GM21360 (cell line): ENCODE data around the gene GALNT8.
"Not testable (repeated sequence)": the region's sequence is repeated elsewhere in the genome, so short reads cannot be mapped to it uniquely, and the experiment has no call there.

ENCODE experiments used
- ATAC-seq: cut with Tn5 transposase; IDR thresholded peaks from one replicate; pipeline ENCODE4 v1.9.1; 2021; ENCODE audit warnings: mild to moderate bottlenecking, moderate library complexity; ENCODE audit not compliant: unreplicated experiment

The GALNT8 gene

GRCh38 chr12:4719821-4720636 lies at the start of gene GALNT8:
GALNT8 (plus strand) TSS chr12:4720400; CDS start chr12:4720678, 278 bp downstream.
- no peak for ATAC-seq

GRCh38 chr12:4679711-4680110 lies 40.5 kb upstream of the GALNT8 start:
- no peak for ATAC-seq

GRCh38 chr12:4681732-4682131 lies 38.5 kb upstream of the GALNT8 start:
- ATAC-seq, result no peak

GRCh38 chr12:4685317-4685716 lies 34.9 kb upstream of the GALNT8 start:
- no peak for ATAC-seq

- no peak for ATAC-seq
Measured at GRCh38 chr12:4690760-4691159, 29.4 kb upstream of the GALNT8 start.

- no peak for ATAC-seq
Measured at GRCh38 chr12:4700621-4701026, 19.6 kb upstream of the GALNT8 start.

- ATAC-seq, result no peak
Measured at GRCh38 chr12:4701395-4702190, 18.6 kb upstream of the GALNT8 start.

- no peak for ATAC-seq
Measured at GRCh38 chr12:4703676-4704075, 16.5 kb upstream of the GALNT8 start.

- no peak for ATAC-seq
Measured at GRCh38 chr12:4705824-4706223, 14.4 kb upstream of the GALNT8 start.

GRCh38 chr12:4707306-4707705 lies 12.9 kb upstream of the GALNT8 start:
- ATAC-seq, result no peak

- no peak for ATAC-seq
Measured at GRCh38 chr12:4710113-4710512, 10.1 kb upstream of the GALNT8 start.

GRCh38 chr12:4714879-4715278 lies 5.3 kb upstream of the GALNT8 start:
- no peak for ATAC-seq

GRCh38 chr12:4717806-4718205 lies 2.4 kb upstream of the GALNT8 start:
- ATAC-seq, result no peak

GRCh38 chr12:4720637-4720995 lies 416 bp downstream of the GALNT8 start:
- ATAC-seq, result no peak

- ATAC-seq, result not testable (repeated sequence)
Measured at GRCh38 chr12:4721587-4721986, 1.4 kb downstream of the GALNT8 start.

GRCh38 chr12:4723226-4723625 lies 3.0 kb downstream of the GALNT8 start:
- no peak for ATAC-seq

- ATAC-seq, result no peak
Measured at GRCh38 chr12:4725057-4725456, 4.9 kb downstream of the GALNT8 start.

- ATAC-seq, result no peak
Measured at GRCh38 chr12:4734625-4735340, 14.6 kb downstream of the GALNT8 start.

- no peak for ATAC-seq
Measured at GRCh38 chr12:4736091-4736490, 15.9 kb downstream of the GALNT8 start.

GRCh38 chr12:4738541-4738940 lies 18.3 kb downstream of the GALNT8 start:
- ATAC-seq, result no peak

GRCh38 chr12:4742416-4742970 lies 22.3 kb downstream of the GALNT8 start:
- no peak for ATAC-seq
